Measurements from ENCODE around the gene CACNA1E.

CACNA1E gene

GRCh38 chr1:181813266-181813665 lies 329.9 kb downstream of the CACNA1E start:
- TF ChIP-seq SIN3A (IDR thresholded peaks at IDR 0.05; ENCODE audit: borderline replicate concordance, insufficient read depth, low read length): no peak

DNA sequence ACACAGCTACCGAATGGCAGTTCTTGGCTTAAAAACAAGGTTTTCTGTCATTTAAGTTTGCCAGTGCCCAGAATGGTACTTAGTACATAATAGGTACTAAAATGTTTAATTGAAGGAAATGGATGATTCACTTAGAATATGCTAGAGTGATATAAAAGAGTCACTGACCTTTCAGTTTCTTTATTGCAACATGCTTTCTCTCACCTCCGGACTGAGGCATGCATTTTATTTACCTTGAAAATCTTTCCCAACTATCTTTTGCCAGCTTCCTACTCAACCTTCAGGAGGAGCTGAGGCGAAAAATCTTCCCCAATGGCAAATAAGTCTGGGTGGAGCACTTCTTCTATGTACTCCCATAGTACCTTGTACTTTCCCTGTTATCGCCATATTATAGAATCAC lies 333.3 kb downstream of the CACNA1E start:
- TF ChIP-seq, protein P1, sequence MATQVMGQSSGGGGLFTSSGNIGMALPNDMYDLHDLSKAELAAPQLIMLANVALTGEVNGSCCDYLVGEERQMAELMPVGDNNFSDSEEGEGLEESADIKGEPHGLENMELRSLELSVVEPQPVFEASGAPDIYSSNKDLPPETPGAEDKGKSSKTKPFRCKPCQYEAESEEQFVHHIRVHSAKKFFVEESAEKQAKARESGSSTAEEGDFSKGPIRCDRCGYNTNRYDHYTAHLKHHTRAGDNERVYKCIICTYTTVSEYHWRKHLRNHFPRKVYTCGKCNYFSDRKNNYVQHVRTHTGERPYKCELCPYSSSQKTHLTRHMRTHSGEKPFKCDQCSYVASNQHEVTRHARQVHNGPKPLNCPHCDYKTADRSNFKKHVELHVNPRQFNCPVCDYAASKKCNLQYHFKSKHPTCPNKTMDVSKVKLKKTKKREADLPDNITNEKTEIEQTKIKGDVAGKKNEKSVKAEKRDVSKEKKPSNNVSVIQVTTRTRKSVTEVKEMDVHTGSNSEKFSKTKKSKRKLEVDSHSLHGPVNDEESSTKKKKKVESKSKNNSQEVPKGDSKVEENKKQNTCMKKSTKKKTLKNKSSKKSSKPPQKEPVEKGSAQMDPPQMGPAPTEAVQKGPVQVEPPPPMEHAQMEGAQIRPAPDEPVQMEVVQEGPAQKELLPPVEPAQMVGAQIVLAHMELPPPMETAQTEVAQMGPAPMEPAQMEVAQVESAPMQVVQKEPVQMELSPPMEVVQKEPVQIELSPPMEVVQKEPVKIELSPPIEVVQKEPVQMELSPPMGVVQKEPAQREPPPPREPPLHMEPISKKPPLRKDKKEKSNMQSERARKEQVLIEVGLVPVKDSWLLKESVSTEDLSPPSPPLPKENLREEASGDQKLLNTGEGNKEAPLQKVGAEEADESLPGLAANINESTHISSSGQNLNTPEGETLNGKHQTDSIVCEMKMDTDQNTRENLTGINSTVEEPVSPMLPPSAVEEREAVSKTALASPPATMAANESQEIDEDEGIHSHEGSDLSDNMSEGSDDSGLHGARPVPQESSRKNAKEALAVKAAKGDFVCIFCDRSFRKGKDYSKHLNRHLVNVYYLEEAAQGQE (IDR thresholded peaks at IDR 0.05; ENCODE audit: insufficient read depth in 1 of 2, low read depth in 2 of 2, low read length in 2 of 2): no peak
- TF ChIP-seq POLR2AphosphoS5 (IDR thresholded peaks at IDR 0.05; ENCODE audit: low read depth, low read length) (no peak), TAF1 (IDR thresholded peaks at IDR 0.05; ENCODE audit: borderline replicate concordance, insufficient read depth, low read length) (no peak), FOXP2 (optimal IDR thresholded peaks at IDR 0.05; ENCODE audit: borderline replicate concordance, extremely low read depth, extremely low read length, insufficient read depth) (no peak), SIN3A (IDR thresholded peaks at IDR 0.05; ENCODE audit: borderline replicate concordance, insufficient read depth, low read length) (no peak)

GRCh38 chr1:181817091-181817490 lies 333.8 kb downstream of the CACNA1E start:
- TF ChIP-seq, protein P1 (IDR thresholded peaks at IDR 0.05; ENCODE audit: insufficient read depth in 1 of 2, low read depth in 2 of 2, low read length in 2 of 2): no peak
- TF ChIP-seq TAF1 (IDR thresholded peaks at IDR 0.05; ENCODE audit: borderline replicate concordance, insufficient read depth, low read length) (no peak), POLR2AphosphoS5 (IDR thresholded peaks at IDR 0.05; ENCODE audit: low read depth, low read length) (no peak), SIN3A (IDR thresholded peaks at IDR 0.05; ENCODE audit: borderline replicate concordance, insufficient read depth, low read length) (no peak), FOXP2 (optimal IDR thresholded peaks at IDR 0.05; ENCODE audit: borderline replicate concordance, extremely low read depth, extremely low read length, insufficient read depth) (no peak)

DNA sequence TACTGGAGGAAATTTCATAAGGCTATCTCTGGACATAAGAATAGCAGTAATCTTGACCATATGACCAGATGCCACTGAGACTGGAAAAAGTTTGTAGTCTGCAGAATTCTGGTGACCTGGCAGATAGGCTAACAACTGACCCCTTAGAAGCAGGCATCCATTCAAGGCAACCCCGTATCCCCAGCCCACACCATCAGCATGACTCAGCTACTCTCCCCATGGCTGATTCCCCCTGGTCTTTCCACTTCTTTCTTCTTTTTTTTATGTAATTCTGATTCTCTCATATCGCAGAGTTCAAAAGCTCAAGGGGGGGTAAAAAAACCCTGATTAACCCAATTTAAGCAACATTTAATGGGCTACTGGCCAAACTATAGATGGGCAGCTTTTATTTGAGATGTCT lies 335.1 kb downstream of the CACNA1E start:
- TF ChIP-seq SIN3A (IDR thresholded peaks at IDR 0.05; ENCODE audit: borderline replicate concordance, insufficient read depth, low read length) (no peak), POLR2AphosphoS5 (IDR thresholded peaks at IDR 0.05; ENCODE audit: low read depth, low read length) (no peak)

GRCh38 chr1:181818943-181819342 lies 335.6 kb downstream of the CACNA1E start:
- TF ChIP-seq POLR2AphosphoS5 (IDR thresholded peaks at IDR 0.05; ENCODE audit: low read depth, low read length) (no peak), FOXP2 (optimal IDR thresholded peaks at IDR 0.05; ENCODE audit: borderline replicate concordance, extremely low read depth, extremely low read length, insufficient read depth) (no peak), TAF1 (IDR thresholded peaks at IDR 0.05; ENCODE audit: borderline replicate concordance, insufficient read depth, low read length) (no peak), SIN3A (IDR thresholded peaks at IDR 0.05; ENCODE audit: borderline replicate concordance, insufficient read depth, low read length) (no peak)
- TF ChIP-seq, protein P1 (IDR thresholded peaks at IDR 0.05; ENCODE audit: insufficient read depth in 1 of 2, low read depth in 2 of 2, low read length in 2 of 2): no peak

- no peak for TF ChIP-seq SIN3A (IDR thresholded peaks at IDR 0.05; ENCODE audit: borderline replicate concordance, insufficient read depth, low read length)
- TF ChIP-seq, protein P1 (IDR thresholded peaks at IDR 0.05; ENCODE audit: insufficient read depth in 1 of 2, low read depth in 2 of 2, low read length in 2 of 2): no peak
- no peak for TF ChIP-seq POLR2AphosphoS5 (IDR thresholded peaks at IDR 0.05; ENCODE audit: low read depth, low read length)
- TF ChIP-seq FOXP2 (optimal IDR thresholded peaks at IDR 0.05; ENCODE audit: borderline replicate concordance, extremely low read depth, extremely low read length, insufficient read depth): no peak
- no peak for TF ChIP-seq TAF1 (IDR thresholded peaks at IDR 0.05; ENCODE audit: borderline replicate concordance, insufficient read depth, low read length)
Observed at GRCh38 chr1:181821701-181822100, 338.4 kb downstream of the CACNA1E start.

Data from PFSK-1 (cell line).